Kasumi-1 (cell line): ENCODE results near the gene PLEKHH1.

ENCODE experiments used
- DNase-seq, 2 experiments: peaks; one replicate each; lab custom pipeline; 2025; lab: John Stamatoyannopoulos, UW

The PLEKHH1 gene

GRCh38 chr14:67510836-67511235 lies 22.3 kb upstream of the PLEKHH1 start:
- DNase-seq, result no peak

- no peak for DNase-seq
These were observed 20.4 kb upstream of the PLEKHH1 start for GRCh38 chr14:67512463-67513310.

- DNase-seq, result no peak
These were observed 19.4 kb upstream of the PLEKHH1 start for GRCh38 chr14:67513631-67514108.

- no peak for DNase-seq
These were observed 18.9 kb upstream of the PLEKHH1 start for GRCh38 chr14:67514203-67514607.

- DNase-seq, result peak; percentile 15 to 24
These were observed 18.3 kb upstream of the PLEKHH1 start for GRCh38 chr14:67514650-67515385.

GRCh38 chr14:67515386-67516079 lies 17.6 kb upstream of the PLEKHH1 start:
- peak in 1 of 2 experiments; percentile 18 for DNase-seq

- no peak for DNase-seq
These were observed 16.4 kb upstream of the PLEKHH1 start for GRCh38 chr14:67516676-67517075.

GRCh38 chr14:67517083-67517482 lies 16.0 kb upstream of the PLEKHH1 start:
- DNase-seq, result no peak

- no peak for DNase-seq
These were observed 13.7 kb upstream of the PLEKHH1 start for GRCh38 chr14:67519406-67519805.

GRCh38 chr14:67520482-67520881 lies 12.6 kb upstream of the PLEKHH1 start:
- DNase-seq, result no peak

- no peak for DNase-seq
These were observed 10.8 kb upstream of the PLEKHH1 start for GRCh38 chr14:67522270-67522669.

GRCh38 chr14:67523764-67524633 lies 9.1 kb upstream of the PLEKHH1 start:
- no peak for DNase-seq

- peak in 1 of 2 experiments; percentile 5 for DNase-seq
These were observed 8.5 kb upstream of the PLEKHH1 start for GRCh38 chr14:67524634-67524963.

GRCh38 chr14:67525389-67525788 lies 7.7 kb upstream of the PLEKHH1 start:
- no peak for DNase-seq

GRCh38 chr14:67526181-67526580 lies 6.9 kb upstream of the PLEKHH1 start:
- no peak for DNase-seq

- peak; percentile 44 to 65 for DNase-seq
These were observed 6.2 kb upstream of the PLEKHH1 start for GRCh38 chr14:67526676-67527459.

- DNase-seq, result no peak
These were observed 5.3 kb upstream of the PLEKHH1 start for GRCh38 chr14:67527756-67528155.

GRCh38 chr14:67528276-67528675 lies 4.8 kb upstream of the PLEKHH1 start:
- no peak for DNase-seq

- DNase-seq, result no peak
These were observed 2.8 kb upstream of the PLEKHH1 start for GRCh38 chr14:67529947-67530935.

- DNase-seq, result no peak
These were observed 488 bp upstream of the PLEKHH1 start for GRCh38 chr14:67532606-67532997.
